H1 (cell line): Measurements from ENCODE around the gene USH1G. TPM values are rescaled to one million over a fixed set of nuclear protein-coding genes. Genes with fewer than 3 reads are reported as not detected.

Experiments
- CTCF ChIA-PET: fragments of 300-600 bp; sonication (Branson Sonifier 250); formaldehyde crosslinking; loops from one replicate; lab custom pipeline; 2021; ENCODE audit not compliant: partially characterized antibody; lab: Charles Lee
- POLR2A ChIA-PET: fragments of 300-600 bp; sonication (Branson Sonifier 250); formaldehyde crosslinking; loops from one replicate; lab custom pipeline; 2021; ENCODE audit warnings: inconsistent platforms; ENCODE audit not compliant: partially characterized antibody; lab: Charles Lee
- DNase-seq, 2 experiments: peaks; one replicate each; pipeline versions ENCODE4 v3.0.0 to v3.0.0-alpha.2; 2010 to 2022; ENCODE audit warnings: low spot score in 2 of 2, low read depth in 1 of 2, mixed read lengths in 1 of 2
- FAIRE-seq: peaks from 2 replicates; lab custom pipeline; 2011; peaks lifted over from hg19 to GRCh38; lab: Jason Lieb, UNC
- H2AFZ ChIP-seq: 2 replicates; pipeline ENCODE4 v1.8.1; 2012; ENCODE audit warnings: low read length, inconsistent platforms
- H2AK5ac ChIP-seq: 2 replicates; pipeline ENCODE4 v1.6.1; 2013; ENCODE audit warnings: low read depth, low read length
- H2BK120ac ChIP-seq: replicated peaks from 2 replicates; pipeline ENCODE3; 2013; ENCODE audit warnings: low read depth, low read length, inconsistent platforms
- H2BK12ac ChIP-seq: 2 replicates; pipeline ENCODE4 v1.6.1; 2013; ENCODE audit warnings: low read depth, low read length
- H2BK15ac ChIP-seq: 2 replicates; pipeline ENCODE4 v1.6.1; 2013; ENCODE audit warnings: low read length
- H2BK20ac ChIP-seq: 2 replicates; pipeline ENCODE4 v1.6.1; 2013; ENCODE audit warnings: low read length
- H2BK5ac ChIP-seq: 2 replicates; pipeline ENCODE4 v1.6.1; 2013; ENCODE audit warnings: low read depth, low read length
- H3K14ac ChIP-seq: 2 replicates; pipeline ENCODE4 v1.6.1; 2013; ENCODE audit warnings: inconsistent platforms; ENCODE audit not compliant: insufficient read length
- H3K18ac ChIP-seq: 2 replicates; pipeline ENCODE4 v1.6.1; 2013; ENCODE audit warnings: low read length; ENCODE audit errors: extremely low read depth
- H3K23ac ChIP-seq: 2 replicates; pipeline ENCODE4 v1.6.1; 2013; ENCODE audit warnings: inconsistent platforms; ENCODE audit not compliant: insufficient read length
- H3K23me2 ChIP-seq: 2 replicates; pipeline ENCODE4 v1.6.1; 2013; ENCODE audit warnings: low read depth, low read length
- H3K27ac ChIP-seq: 2 replicates; pipeline ENCODE4 v1.6.1; 2011; ENCODE audit warnings: low read depth, low read length, inconsistent platforms
- H3K27me3 ChIP-seq, 4 experiments: replicated peaks in 1 of 4; 1 replicate in 1 of 4; 2 replicates in 3 of 4; pipeline versions ENCODE4 v1.6.1 to v1.8.1; 2011 to 2013; ENCODE audit warnings: low read length in 3 of 4, mild to moderate bottlenecking in 3 of 4, inconsistent platforms in 2 of 4, mixed read lengths in 2 of 4, moderate library complexity in 1 of 4; ENCODE audit not compliant: control insufficient read depth in 3 of 4, insufficient read depth in 3 of 4; ENCODE audit errors: extremely low read depth in 1 of 4
- H3K36me3 ChIP-seq, 4 experiments: 2 replicates each; pipeline versions ENCODE4 v1.6.1 to v1.8.1; 2011 to 2013; ENCODE audit warnings: mild to moderate bottlenecking in 4 of 4, low read length in 3 of 4, moderate library complexity in 2 of 4, control low read depth in 1 of 4, inconsistent platforms in 1 of 4; ENCODE audit not compliant: insufficient read depth in 4 of 4, control insufficient read depth in 2 of 4
- H3K4ac ChIP-seq: replicated peaks from 2 replicates; pipeline ENCODE3; 2013; ENCODE audit warnings: low read length, low read depth, mixed read lengths, inconsistent platforms; ENCODE audit not compliant: insufficient read length
- H3K4me1 ChIP-seq, 4 experiments: replicated peaks in 1 of 4; 1 replicate in 1 of 4; 2 replicates in 3 of 4; pipeline versions ENCODE4 v1.6.1 to v1.8.1; 2011 to 2013; ENCODE audit warnings: low read length in 3 of 4, inconsistent platforms in 2 of 4, mixed read lengths in 1 of 4; ENCODE audit not compliant: insufficient read depth in 4 of 4, control insufficient read depth in 3 of 4
- H3K4me2 ChIP-seq, 2 experiments: 2 replicates each; pipeline versions ENCODE4 v1.6.1 to v1.8.1; 2011 to 2013; ENCODE audit warnings: low read depth in 2 of 2, low read length in 2 of 2, control low read depth in 1 of 2, inconsistent platforms in 1 of 2, mild to moderate bottlenecking in 1 of 2; ENCODE audit not compliant: insufficient read depth in 1 of 2
- H3K4me3 ChIP-seq, 4 experiments: fragments of 200-600, 300-600 bp in 1 of 4; sonication (generic), shearing (Covaris generic), sonication (Bioruptor Twin) in 1 of 4; 2 replicates each; pipeline versions ENCODE4 v1.5.1 to v1.8.1; 2011 to 2016; ENCODE audit warnings: low read length in 4 of 4, low read depth in 3 of 4, control low read depth in 2 of 4, inconsistent platforms in 2 of 4, mild to moderate bottlenecking in 2 of 4, mixed read lengths in 1 of 4, moderate library complexity in 1 of 4; ENCODE audit not compliant: insufficient read depth in 2 of 4; ENCODE audit errors: extremely low read depth in 1 of 4
- H3K56ac ChIP-seq: replicated peaks from 2 replicates; pipeline ENCODE3; 2013; ENCODE audit warnings: low read depth, mild to moderate bottlenecking, mixed read lengths, low read length, inconsistent platforms; ENCODE audit not compliant: insufficient read length
- H3K79me1 ChIP-seq: 2 replicates; pipeline ENCODE4 v1.6.1; 2013; ENCODE audit warnings: low read depth, low read length, control low read depth
- H3K79me2 ChIP-seq, 2 experiments: 2 replicates each; pipeline versions ENCODE4 v1.6.1 to v1.8.1; 2012 to 2013; ENCODE audit warnings: low read length in 2 of 2, mild to moderate bottlenecking in 2 of 2, inconsistent platforms in 1 of 2; ENCODE audit not compliant: insufficient read depth in 2 of 2, control insufficient read depth in 1 of 2
- H3K9ac ChIP-seq, 4 experiments: replicated peaks in 1 of 4; 1 replicate in 1 of 4; 2 replicates in 3 of 4; pipeline versions ENCODE4 v1.6.1 to v1.8.1; 2011 to 2013; ENCODE audit warnings: low read depth in 3 of 4, low read length in 3 of 4, control low read depth in 2 of 4, mild to moderate bottlenecking in 2 of 4, moderate library complexity in 2 of 4, inconsistent platforms in 1 of 4; ENCODE audit errors: extremely low read depth in 1 of 4
- H3K9me3 ChIP-seq, 2 experiments: 2 replicates each; pipeline versions ENCODE4 v1.6.1 to v1.8.1; 2012 to 2013; ENCODE audit warnings: mild to moderate bottlenecking in 2 of 2, moderate library complexity in 2 of 2, control low read depth in 1 of 2, inconsistent platforms in 1 of 2, low read depth in 1 of 2, low read length in 1 of 2, mixed read lengths in 1 of 2; ENCODE audit not compliant: insufficient read depth in 2 of 2
- H4K20me1 ChIP-seq, 2 experiments: replicated peaks in 1 of 2; 2 replicates each; pipeline versions ENCODE3 to v1.8.1; 2011 to 2013; ENCODE audit warnings: inconsistent platforms in 2 of 2, low read length in 2 of 2, mild to moderate bottlenecking in 1 of 2; ENCODE audit not compliant: insufficient read depth in 2 of 2, control insufficient read depth in 1 of 2
- H4K5ac ChIP-seq: 2 replicates; pipeline ENCODE4 v1.6.1; 2013; ENCODE audit warnings: low read length, low read depth, mixed read lengths, inconsistent platforms; ENCODE audit not compliant: insufficient read length
- H4K8ac ChIP-seq: 2 replicates; pipeline ENCODE4 v1.8.0; 2013; ENCODE audit warnings: mild to moderate bottlenecking, moderate library complexity, low read length, inconsistent platforms; ENCODE audit not compliant: insufficient read depth; ENCODE audit errors: extremely low read depth
- H4K91ac ChIP-seq: replicated peaks from 2 replicates; pipeline ENCODE3; 2013; ENCODE audit warnings: low read length, mixed read lengths, inconsistent platforms; ENCODE audit not compliant: insufficient read length
- KDM1A ChIP-seq: fragments of 200-600, 300-600 bp; sonication (generic); IDR thresholded peaks from 2 replicates; pipeline ENCODE4 v1.7.1; 2016; ENCODE audit warnings: mild to moderate bottlenecking, low read length, borderline replicate concordance
- WGBS, 2 experiments: shearing (Covaris generic) in 1 of 2; methylation state at CpG; one replicate each; pipeline versions ENCODE4 v1.1.6 to v1.1.7; 2013 to 2015; ENCODE audit warnings: low lambda C conversion rate in 2 of 2, mixed read lengths in 2 of 2, inconsistent platforms in 1 of 2, low coverage in 1 of 2, missing lambda C conversion rate in 1 of 2; ENCODE audit not compliant: insufficient replicate concordance in 2 of 2, insufficient coverage in 1 of 2, insufficient read length in 1 of 2; ENCODE audit errors: extremely low coverage in 1 of 2, missing lambda C conversion rate in 1 of 2; 5-methylcytosine and 5-hydroxymethylcytosine counted together
- polyA plus RNA-seq, 7 experiments: library from polyadenylated mRNA; depleted of rRNA in 3 of 7; stranded (reverse) in 5 of 7; unstranded in 2 of 7; fragments of >200 nt in 5 of 7; fragments of 200-250 nt in 2 of 7; gene quantifications; 1 replicate in 5 of 7; 2 replicates in 1 of 7; 4 replicates in 1 of 7; pipeline versions ENCODE4 v1.2.1 to v1.2.3, GENCODE V29; 2011 to 2013; ENCODE audit warnings: missing spikeins in 2 of 7, mixed read lengths in 2 of 7
- total RNA-seq: library from RNA; stranded (reverse); fragmentation: NEBNext Ultra II Directional; extraction: Animal tissue kit (Norgen Biotek cat#: 25700); gene quantifications from 2 replicates; pipeline ENCODE4 v1.2.1, GENCODE V29; 2021
- TF ChIP-seq, protein P1 (sequence below): IDR thresholded peaks from 2 replicates; pipeline ENCODE4 v1.6.1; 2012; ENCODE audit warnings: low read length, inconsistent platforms

Gene USH1G
- total and polyA plus RNA-seq, 2 of the 8 experiments (the other 6 are each of a cell fraction or from before 2014, with no cell fraction given) = 1.6 to 4.3 TPM

DNA sequence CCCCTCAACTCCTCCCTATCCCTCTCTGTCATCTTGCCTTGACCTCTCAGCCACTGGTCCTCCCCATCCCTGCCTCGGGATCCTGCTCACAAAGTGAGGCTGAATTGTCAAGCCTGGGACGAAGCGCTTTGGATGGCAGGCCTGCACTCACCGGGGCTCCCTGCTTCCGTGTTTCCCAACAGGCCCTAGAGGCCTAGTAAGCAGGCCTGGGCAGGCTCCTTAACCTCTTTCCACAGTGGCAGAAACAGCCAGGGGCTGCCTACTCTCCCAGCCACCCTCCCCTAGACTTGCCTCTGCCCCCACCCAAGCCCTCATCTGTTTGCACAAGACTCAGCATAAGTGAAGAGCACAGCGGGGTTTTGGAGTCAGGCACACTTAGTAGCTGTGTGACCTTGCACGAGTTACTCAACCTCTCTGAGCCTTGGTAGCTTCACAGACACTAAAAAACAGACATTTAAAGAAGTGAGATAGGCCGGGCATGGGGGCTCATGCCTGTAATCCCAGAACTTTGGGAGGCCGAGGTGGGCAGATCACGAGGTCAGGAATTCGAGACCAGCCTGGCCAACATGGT, 24.6 kb downstream of the USH1G start:
- peaks cover 5% of the 10 kb centered on the region for H3K23me2 ChIP-seq
- H3K9me3 ChIP-seq = no peaks in the 10 kb centered on the region
- no peak for FAIRE-seq
- no peak overlapping the region for H3K4me3 ChIP-seq
- H3K4ac ChIP-seq = no peak overlapping the region
- 0 out of 2 replicates have a peak, but pooled peaks have one; percentile 51 for TF ChIP-seq KDM1A
- TF ChIP-seq, protein P1, sequence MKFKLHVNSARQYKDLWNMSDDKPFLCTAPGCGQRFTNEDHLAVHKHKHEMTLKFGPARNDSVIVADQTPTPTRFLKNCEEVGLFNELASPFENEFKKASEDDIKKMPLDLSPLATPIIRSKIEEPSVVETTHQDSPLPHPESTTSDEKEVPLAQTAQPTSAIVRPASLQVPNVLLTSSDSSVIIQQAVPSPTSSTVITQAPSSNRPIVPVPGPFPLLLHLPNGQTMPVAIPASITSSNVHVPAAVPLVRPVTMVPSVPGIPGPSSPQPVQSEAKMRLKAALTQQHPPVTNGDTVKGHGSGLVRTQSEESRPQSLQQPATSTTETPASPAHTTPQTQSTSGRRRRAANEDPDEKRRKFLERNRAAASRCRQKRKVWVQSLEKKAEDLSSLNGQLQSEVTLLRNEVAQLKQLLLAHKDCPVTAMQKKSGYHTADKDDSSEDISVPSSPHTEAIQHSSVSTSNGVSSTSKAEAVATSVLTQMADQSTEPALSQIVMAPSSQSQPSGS = no peak
- no peak overlapping the region for H2BK12ac ChIP-seq
- no peak overlapping the region for H3K4me2 ChIP-seq
- H4K8ac ChIP-seq = no peak overlapping the region
- H2BK120ac ChIP-seq = no peak overlapping the region
- H2BK20ac ChIP-seq = no peak overlapping the region
- no peak overlapping the region for H4K5ac ChIP-seq
- H3K14ac ChIP-seq = no peak overlapping the region
- H3K79me2 ChIP-seq = no peaks in the 10 kb centered on the region
- H3K9ac ChIP-seq = no peak overlapping the region
- no peak overlapping the region for H3K27ac ChIP-seq
- no peaks in the 10 kb centered on the region for H3K36me3 ChIP-seq
- no peak overlapping the region for H2BK5ac ChIP-seq
- no peak overlapping the region for H2BK15ac ChIP-seq
- ChIA-PET POLR2A (interaction anchor here (2.3 kb wide), 1 partner anchor 25 kb away, joined by 8 read pairs; the partner anchor contains the start of gene FDXR), CTCF (interaction anchor here (0.6 to 2.3 kb wide), 4 partner anchors 15 to 64 kb away, joined by 3 to 7 read pairs (median 4); no protein-coding TSS in a partner anchor)
- no peak for DNase-seq
- no peak overlapping the region for H3K23ac ChIP-seq
- no peak overlapping the region for H3K18ac ChIP-seq
- no peak overlapping the region for H2AFZ ChIP-seq
- H3K79me1 ChIP-seq = no peaks in the 10 kb centered on the region
- 81% methylated on average over 9 of the region's 11 CpGs; no CpG with 5 or more reads in 1 of the 2 experiments for WGBS, 2 experiments
- peaks cover 0 to 6% (median 2%) of the 10 kb centered on the region in 4 experiments; a peak in 3 of 7 replicates for H3K4me1 ChIP-seq
- no peak overlapping the region for H3K56ac ChIP-seq
- H3K27me3 ChIP-seq = peaks cover 5 to 32% (median 22%) of the 10 kb centered on the region in 4 experiments
- H4K20me1 ChIP-seq = no peaks in the 10 kb centered on the region
- no peak overlapping the region for H2AK5ac ChIP-seq
- no peak overlapping the region for H4K91ac ChIP-seq
